IMR-90 (cell line): Measurements from ENCODE around the gene SRXN1. TPM values are rescaled to one million over a fixed set of nuclear protein-coding genes. Genes with fewer than 3 reads are reported as not detected.

Experiments
- ATAC-seq: fragments of 200-7000 bp; cut with Tn5 transposase; 2 replicates; pipeline ENCODE4 v1.9.1; 2020; ENCODE audit warnings: low read depth, mild to moderate bottlenecking, moderate library complexity
- BruUV-seq: library from RNA; stranded (reverse); fragments of 400-500 nt; replicated peaks from 2 replicates; lab custom pipeline; 2021; lab: Mats Ljungman, UMichigan
- CTCF ChIA-PET: fragments of 300-600 bp; formaldehyde crosslinking; extraction: SDS; loops from one replicate; lab custom pipeline; 2021; ENCODE audit warnings: antibody characterized with exemption; lab: Yijun Ruan, JAX
- POLR2A ChIA-PET: fragments of 300-600 bp; sonication (Branson Sonifier 250); formaldehyde crosslinking; loops from one replicate; lab custom pipeline; 2022; ENCODE audit warnings: antibody characterized with exemption; ENCODE audit not compliant: unreplicated experiment; lab: Charles Lee
- DNase-seq: peaks from one replicate; pipeline ENCODE4 v3.0.0; 2013
- H2AFZ ChIP-seq: replicated peaks from 2 replicates; pipeline ENCODE3; 2013; ENCODE audit warnings: low read length, mild to moderate bottlenecking; ENCODE audit not compliant: poor library complexity
- H2AK5ac ChIP-seq: 2 replicates; pipeline ENCODE4 v1.6.1; 2013; ENCODE audit warnings: low read depth, low read length, inconsistent platforms
- H2AK9ac ChIP-seq: replicated peaks from 2 replicates; pipeline ENCODE3; 2013; ENCODE audit warnings: mild to moderate bottlenecking, low read depth, low read length, moderate library complexity; ENCODE audit not compliant: poor library complexity
- H2BK120ac ChIP-seq: 2 replicates; pipeline ENCODE4 v1.6.1; 2013; ENCODE audit warnings: low read depth, low read length, inconsistent platforms
- H2BK15ac ChIP-seq: 3 replicates; pipeline ENCODE4 v1.6.1; 2013; ENCODE audit warnings: low read depth, low read length, inconsistent platforms
- H2BK20ac ChIP-seq: 2 replicates; pipeline ENCODE4 v1.6.1; 2013; ENCODE audit warnings: low read depth, mild to moderate bottlenecking, inconsistent platforms, low read length, moderate library complexity
- H2BK5ac ChIP-seq: 2 replicates; pipeline ENCODE4 v1.6.1; 2013; ENCODE audit warnings: mild to moderate bottlenecking, low read depth, low read length, inconsistent platforms; ENCODE audit not compliant: poor library complexity, severe bottlenecking
- H3K14ac ChIP-seq: replicated peaks from 2 replicates; pipeline ENCODE4 v1.6.1; 2013; ENCODE audit warnings: low read depth, low read length, inconsistent platforms
- H3K18ac ChIP-seq: 2 replicates; pipeline ENCODE4 v1.6.1; 2013; ENCODE audit warnings: low read depth, low read length, control low read depth
- H3K23ac ChIP-seq: 2 replicates; pipeline ENCODE4 v1.6.1; 2013; ENCODE audit warnings: low read depth, low read length, inconsistent platforms
- H3K27ac ChIP-seq: 2 replicates; pipeline ENCODE4 v1.5.1; 2013; ENCODE audit warnings: mild to moderate bottlenecking, control low read depth, low read length; ENCODE audit not compliant: insufficient read depth
- H3K27me3 ChIP-seq: 2 replicates; pipeline ENCODE4 v1.6.1; 2013; ENCODE audit warnings: low read length; ENCODE audit not compliant: control insufficient read depth, insufficient read depth
- H3K36me3 ChIP-seq: 2 replicates; pipeline ENCODE4 v1.6.1; 2013; ENCODE audit warnings: low read length, mixed read lengths; ENCODE audit not compliant: control insufficient read depth, insufficient read depth
- H3K4ac ChIP-seq: 2 replicates; pipeline ENCODE4 v1.6.1; 2013; ENCODE audit warnings: low read depth, low read length, inconsistent platforms
- H3K4me1 ChIP-seq: 2 replicates; pipeline ENCODE4 v1.6.1; 2013; ENCODE audit warnings: low read length, mixed read lengths; ENCODE audit not compliant: control insufficient read depth, insufficient read depth
- H3K4me2 ChIP-seq: 2 replicates; pipeline ENCODE4 v1.6.1; 2013; ENCODE audit warnings: low read depth, mild to moderate bottlenecking, control low read depth, low read length, moderate library complexity
- H3K4me3 ChIP-seq: 2 replicates; pipeline ENCODE4 v1.5.1; 2013; ENCODE audit warnings: low read depth, mild to moderate bottlenecking, control low read depth, low read length, moderate library complexity; ENCODE audit not compliant: insufficient read depth
- H3K56ac ChIP-seq: 2 replicates; pipeline ENCODE4 v1.6.1; 2013; ENCODE audit warnings: low read length, inconsistent platforms; ENCODE audit not compliant: insufficient read depth; ENCODE audit errors: extremely low read depth
- H3K79me1 ChIP-seq, 2 experiments: 2 replicates each; pipeline ENCODE4 v1.6.1; 2013; ENCODE audit warnings: low read length in 2 of 2, inconsistent platforms in 1 of 2, low read depth in 1 of 2
- H3K9ac ChIP-seq: 2 replicates; pipeline ENCODE4 v1.6.1; 2013; ENCODE audit warnings: low read depth, low read length, control low read depth
- H3K9me1 ChIP-seq: 2 replicates; pipeline ENCODE4 v1.6.1; 2013; ENCODE audit warnings: low read length, inconsistent platforms; ENCODE audit not compliant: insufficient read depth
- H3K9me3 ChIP-seq: 2 replicates; pipeline ENCODE4 v1.6.1; 2013; ENCODE audit warnings: low read length; ENCODE audit not compliant: control insufficient read depth, insufficient read depth
- H4K20me1 ChIP-seq: 2 replicates; pipeline ENCODE4 v1.6.1; 2013; ENCODE audit warnings: low read length, inconsistent platforms; ENCODE audit not compliant: insufficient read depth
- H4K5ac ChIP-seq: 2 replicates; pipeline ENCODE4 v1.6.1; 2013; ENCODE audit warnings: mild to moderate bottlenecking, low read depth, low read length, control low read depth
- H4K8ac ChIP-seq, 2 experiments: 2 replicates each; pipeline ENCODE4 v1.6.1; 2013; ENCODE audit warnings: low read depth in 2 of 2, low read length in 2 of 2, control low read depth in 1 of 2, inconsistent platforms in 1 of 2
- H4K91ac ChIP-seq: 2 replicates; pipeline ENCODE4 v1.6.1; 2013; ENCODE audit warnings: low read depth, low read length, inconsistent platforms; ENCODE audit not compliant: insufficient read depth
- BHLHE40 ChIP-seq: fragments of 150-350 bp; IDR thresholded peaks from 2 replicates; pipeline ENCODE4 v1.6.1; 2016; ENCODE audit warnings: mild to moderate bottlenecking, low read depth, low read length
- CHD1 ChIP-seq: IDR thresholded peaks from 2 replicates; pipeline ENCODE4 v1.6.1; 2012; ENCODE audit warnings: low read depth, low read length, improper control_type of control experiment
- ELK1 ChIP-seq: fragments of 150-350 bp; IDR thresholded peaks from 2 replicates; pipeline ENCODE4 v1.6.1; 2016; ENCODE audit warnings: low read depth, mild to moderate bottlenecking, low read length, moderate library complexity, borderline replicate concordance
- FOS ChIP-seq: fragments of 150-350 bp; IDR thresholded peaks from 2 replicates; pipeline ENCODE4 v1.6.1; 2016; ENCODE audit warnings: low read depth, low read length
- MAFK ChIP-seq: IDR thresholded peaks from 2 replicates; pipeline ENCODE4 v1.6.1; 2012; ENCODE audit warnings: low read depth, low read length, improper control_type of control experiment
- MXI1 ChIP-seq: IDR thresholded peaks from 2 replicates; pipeline ENCODE4 v1.6.1; 2012; ENCODE audit warnings: low read depth, mild to moderate bottlenecking, low read length, moderate library complexity, borderline replicate concordance
- POLR2A ChIP-seq: IDR thresholded peaks from 2 replicates; pipeline ENCODE4 v1.6.1; 2012; ENCODE audit warnings: mild to moderate bottlenecking, low read depth, low read length
- RAD21 ChIP-seq: IDR thresholded peaks from 2 replicates; pipeline ENCODE4 v1.6.1; 2012; ENCODE audit warnings: low read length, improper control_type of control experiment
- RCOR1 ChIP-seq: IDR thresholded peaks from 2 replicates; pipeline ENCODE4 v1.6.1; 2012; ENCODE audit warnings: mild to moderate bottlenecking, low read length, improper control_type of control experiment; ENCODE audit not compliant: insufficient replicate concordance
- RFX5 ChIP-seq: IDR thresholded peaks from 2 replicates; pipeline ENCODE4 v1.8.0; 2012; ENCODE audit warnings: low read depth, mild to moderate bottlenecking, low read length, moderate library complexity
- SMC3 ChIP-seq: fragments of 150-350 bp; IDR thresholded peaks from 2 replicates; pipeline ENCODE4 v1.6.1; 2016; ENCODE audit warnings: low read depth, mild to moderate bottlenecking, antibody characterized with exemption, low read length, moderate library complexity
- USF2 ChIP-seq: fragments of 150-350 bp; IDR thresholded peaks from 2 replicates; pipeline ENCODE4 v1.6.1; 2017; ENCODE audit warnings: mild to moderate bottlenecking, antibody characterized with exemption, low read length, low read depth
- WGBS, 2 experiments: methylation state at CpG; one replicate each; pipeline versions ENCODE4 v1.1.5 to v1.1.7; 2013; ENCODE audit warnings: missing lambda C conversion rate in 2 of 2; ENCODE audit not compliant: insufficient read length in 1 of 2; ENCODE audit errors: extremely low coverage in 2 of 2; 5-methylcytosine and 5-hydroxymethylcytosine counted together
- dilution Hi-C: fragments of 300-500 bp; cut with HindIII; formaldehyde crosslinking; loops from one replicate; pipeline ENCODE4 v1.14.3; 2018; ENCODE audit warnings: low sequenced_read_pairs; ENCODE audit not compliant: unreplicated experiment
- in situ Hi-C: fragments of 300-500 bp; cut with MboI; formaldehyde crosslinking; loops from 3 replicates; pipeline ENCODE4 v1.14.3; 2019; ENCODE audit warnings: low sequenced_read_pairs, inconsistent platforms, mixed read lengths
- intact Hi-C: fragments of 100-400 bp; cut with micrococcal nuclease; formaldehyde crosslinking; loops from 2 replicates; pipeline ENCODE4 v1.10.0; 2022
- polyA plus RNA-seq, 3 experiments: library from polyadenylated mRNA; depleted of rRNA; stranded (reverse); fragments of >200 nt; gene quantifications; 2 replicates each; pipeline ENCODE4 v1.2.3, GENCODE V29; 2012; ENCODE audit warnings: low replicate concordance in 1 of 3
- total RNA-seq: library from RNA; depleted of rRNA; stranded (reverse); fragments of >200 nt; gene quantifications from 2 replicates; pipeline ENCODE4 v1.2.3, GENCODE V29; 2012
- TF ChIP-seq, protein P1 (sequence below): conservative IDR thresholded peaks from 2 replicates; pipeline ENCODE4 v1.5.1; 2012; ENCODE audit warnings: mild to moderate bottlenecking, low read depth, low read length, improper control_type of control experiment

Gene SRXN1
- total and polyA plus RNA-seq, 2 of the 4 experiments (the other 2 are of a cell fraction), result 51.2 to 71.2 TPM

DNA sequence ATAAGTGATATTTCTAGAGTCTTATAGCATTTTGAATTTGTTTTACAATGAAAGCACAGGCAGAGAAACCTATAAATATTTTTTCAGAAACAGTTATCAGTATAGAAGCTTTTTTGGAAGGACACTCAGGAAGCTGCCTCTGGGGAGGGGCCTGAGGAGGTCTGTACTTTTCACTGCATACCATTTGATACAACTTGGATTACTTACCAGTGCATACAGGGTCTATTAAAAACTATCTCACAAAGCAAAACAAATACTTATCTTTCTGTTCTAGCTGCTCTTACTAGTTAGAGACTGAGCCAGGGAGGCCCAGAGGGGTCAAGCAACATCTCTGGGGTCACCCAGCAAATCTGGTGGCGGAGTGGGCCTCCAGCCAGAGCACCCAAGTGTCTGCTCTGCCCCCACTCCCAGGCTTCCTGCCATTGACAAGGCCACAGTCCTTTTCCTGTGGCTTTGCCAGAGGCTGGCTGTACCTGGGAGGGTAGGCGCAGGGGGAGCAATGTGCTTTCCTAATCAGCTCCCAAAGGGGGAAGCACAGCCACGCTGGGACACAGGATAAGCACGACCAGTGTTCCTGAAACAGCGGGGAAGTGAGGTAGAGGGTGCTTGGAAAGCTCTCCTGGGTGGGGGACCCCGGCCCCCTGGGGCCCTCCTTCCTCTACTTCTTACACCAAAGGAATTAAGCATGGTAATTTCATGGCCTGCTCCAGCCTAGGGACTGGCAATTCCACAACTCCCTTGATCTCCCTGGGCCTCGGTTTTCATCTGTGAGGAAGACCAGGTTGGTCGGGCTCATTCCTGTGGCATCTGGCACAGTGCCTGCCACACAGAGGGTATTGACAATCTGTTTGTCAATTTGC, 50.7 kb downstream of the SRXN1 start (continued):
- no peak for TF ChIP-seq SMC3

- Histone ChIP-seq H3K4me3 (no peak overlapping the region), H3K4me1 (no peaks in the 10 kb centered on the region), H3K4me2 (no peak overlapping the region), H3K36me3 (no peaks in the 10 kb centered on the region), H2AK9ac (no peak overlapping the region), H3K23ac (no peak overlapping the region), H2BK120ac (no peak overlapping the region), H3K56ac (no peak overlapping the region), H2BK15ac (no peak overlapping the region), H3K27ac (no peak overlapping the region), H3K79me1 (no peaks in the 10 kb centered on the region), H2BK20ac (no peak overlapping the region), H3K9me1 (no peaks in the 10 kb centered on the region; the same call in 1 of the 2 replicates), H2AK5ac (no peak overlapping the region), H4K91ac (no peak overlapping the region), H3K9me3 (no peaks in the 10 kb centered on the region), H4K20me1 (no peaks in the 10 kb centered on the region), H3K18ac (no peak overlapping the region), H2AFZ (no peak overlapping the region), H4K8ac (no peak overlapping the region), H3K9ac (no peak overlapping the region), H2BK5ac (no peak overlapping the region), H3K14ac (no peak overlapping the region), H3K4ac (no peak overlapping the region), H4K5ac (no peak overlapping the region), H3K27me3 (peaks cover 23% of the 10 kb centered on the region)
- POLR2A ChIA-PET, result no interaction called here
- BruUV-seq, result no TSS peak
- no peak for ATAC-seq
- in situ Hi-C loops, result no loop called here
- DNase-seq, result no peak
- CTCF ChIA-PET, result no interaction called here
- 87% methylated on average over 3 of the region's 6 CpGs; no CpG with 5 or more reads in 1 of the 2 experiments for WGBS, 2 experiments
- dilution Hi-C loops, result no loop called here
- intact Hi-C loops, result no loop called here
- no peak for TF ChIP-seq ELK1
- no peak for TF ChIP-seq RCOR1
- no peak for TF ChIP-seq CHD1
- TF ChIP-seq, protein P1, sequence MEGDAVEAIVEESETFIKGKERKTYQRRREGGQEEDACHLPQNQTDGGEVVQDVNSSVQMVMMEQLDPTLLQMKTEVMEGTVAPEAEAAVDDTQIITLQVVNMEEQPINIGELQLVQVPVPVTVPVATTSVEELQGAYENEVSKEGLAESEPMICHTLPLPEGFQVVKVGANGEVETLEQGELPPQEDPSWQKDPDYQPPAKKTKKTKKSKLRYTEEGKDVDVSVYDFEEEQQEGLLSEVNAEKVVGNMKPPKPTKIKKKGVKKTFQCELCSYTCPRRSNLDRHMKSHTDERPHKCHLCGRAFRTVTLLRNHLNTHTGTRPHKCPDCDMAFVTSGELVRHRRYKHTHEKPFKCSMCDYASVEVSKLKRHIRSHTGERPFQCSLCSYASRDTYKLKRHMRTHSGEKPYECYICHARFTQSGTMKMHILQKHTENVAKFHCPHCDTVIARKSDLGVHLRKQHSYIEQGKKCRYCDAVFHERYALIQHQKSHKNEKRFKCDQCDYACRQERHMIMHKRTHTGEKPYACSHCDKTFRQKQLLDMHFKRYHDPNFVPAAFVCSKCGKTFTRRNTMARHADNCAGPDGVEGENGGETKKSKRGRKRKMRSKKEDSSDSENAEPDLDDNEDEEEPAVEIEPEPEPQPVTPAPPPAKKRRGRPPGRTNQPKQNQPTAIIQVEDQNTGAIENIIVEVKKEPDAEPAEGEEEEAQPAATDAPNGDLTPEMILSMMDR, result no peak
- TF ChIP-seq MXI1, result no peak
- TF ChIP-seq FOS, result no peak
- no peak for TF ChIP-seq POLR2A
- TF ChIP-seq USF2, result no peak
- TF ChIP-seq BHLHE40, result no peak
- no peak for TF ChIP-seq MAFK
- no peak for TF ChIP-seq RAD21
- TF ChIP-seq RFX5, result no peak
Measured at GRCh38 chr20:600736-601135, 52.3 kb downstream of the SRXN1 start.
